HCT116 (cell line): ENCODE results near the gene TMC4. TPM values are rescaled to one million over a fixed set of nuclear protein-coding genes. Genes with fewer than 3 reads are reported as not detected.
A peak's percentile ranks its signal among the peaks of the same experiment; 100 is the strongest.

ENCODE experiments used
- ATAC-seq: fragments of 200-7000 bp; cut with Tn5 transposase; 2 replicates; pipeline ENCODE4 v1.9.1; 2020; ENCODE audit warnings: mild to moderate bottlenecking, moderate library complexity
- BruUV-seq: library from RNA; stranded (reverse); fragments of 400-500 nt; replicated peaks from 2 replicates; lab custom pipeline; 2021; lab: Mats Ljungman, UMichigan
- CTCF ChIA-PET: fragments of 300-600 bp; sonication (Branson Sonifier 250); formaldehyde crosslinking; loops from one replicate; lab custom pipeline; 2021; ENCODE audit warnings: antibody characterized with exemption; lab: Charles Lee
- POLR2A ChIA-PET: fragments of 300-600, 350-600 bp; sonication (Branson Sonifier 250); formaldehyde crosslinking; loops from one replicate; lab custom pipeline; 2021; ENCODE audit warnings: antibody characterized with exemption; lab: Charles Lee
- RAD21 ChIA-PET, 2 experiments: fragments of 300-600 bp; sonication (Branson Sonifier 250); formaldehyde crosslinking; loops; one replicate each; lab custom pipeline; 2023; ENCODE audit warnings: low total read pairs in 2 of 2; ENCODE audit not compliant: uncharacterized antibody in 2 of 2, unreplicated experiment in 2 of 2, low non-redundant PET in 1 of 2; lab: Charles Lee
- DNase-seq: peaks from one replicate; pipeline ENCODE4 v3.0.0-alpha.2; 2010; ENCODE audit warnings: low read depth, low spot score
- H2AFZ ChIP-seq: fragments of 200-600 bp; shearing (Covaris generic), sonication (generic); 2 replicates; pipeline ENCODE4 v1.6.1; 2017; ENCODE audit warnings: low read depth, mixed run types, mixed read lengths, antibody characterized with exemption, low read length; ENCODE audit not compliant: poor library complexity, severe bottlenecking
- H3K27ac ChIP-seq: 2 replicates; pipeline ENCODE4 v1.5.1; 2012; ENCODE audit warnings: low read depth, low read length
- H3K27me3 ChIP-seq: fragments of 200-600 bp; sonication (generic); 2 replicates; pipeline ENCODE4 v1.6.1; 2016; ENCODE audit warnings: mixed run types, low read length, mixed read lengths; ENCODE audit not compliant: insufficient read depth
- H3K36me3 ChIP-seq, 2 experiments: fragments of 200-500 bp in 1 of 2; fragments of 200-600 bp in 1 of 2; sonication (Bioruptor generic) in 1 of 2; sonication (generic) in 1 of 2; 2 replicates each; pipeline versions ENCODE4 v1.5.1 to v1.6.1; 2014 to 2016; ENCODE audit warnings: low read length in 2 of 2, inconsistent platforms in 1 of 2, mixed read lengths in 1 of 2, mixed run types in 1 of 2; ENCODE audit not compliant: insufficient read depth in 2 of 2, control insufficient read depth in 1 of 2
- H3K4me1 ChIP-seq, 2 experiments: fragments of 200-600 bp in 1 of 2; sonication (generic) in 1 of 2; 2 replicates each; pipeline versions ENCODE4 v1.5.1 to v1.6.1; 2012 to 2017; ENCODE audit warnings: low read length in 2 of 2, inconsistent platforms in 1 of 2, mild to moderate bottlenecking in 1 of 2, mixed read lengths in 1 of 2, mixed run types in 1 of 2, moderate library complexity in 1 of 2; ENCODE audit not compliant: insufficient read depth in 2 of 2, control insufficient read depth in 1 of 2
- H3K4me2 ChIP-seq: fragments of 200-600 bp; sonication (generic); 2 replicates; pipeline ENCODE4 v1.6.1; 2017; ENCODE audit warnings: mixed run types, low read length, mixed read lengths
- H3K4me3 ChIP-seq, 2 experiments: fragments of 200-600 bp in 1 of 2; sonication (generic) in 1 of 2; replicated peaks in 1 of 2; 2 replicates each; pipeline ENCODE4 v1.5.1; 2011 to 2016; ENCODE audit warnings: low read length in 2 of 2, control low read depth in 1 of 2, low read depth in 1 of 2, mild to moderate bottlenecking in 1 of 2, mixed read lengths in 1 of 2, mixed run types in 1 of 2
- H3K79me2 ChIP-seq: fragments of 200-600 bp; sonication (generic); 2 replicates; pipeline ENCODE4 v1.6.1; 2017; ENCODE audit warnings: mild to moderate bottlenecking, mixed run types, low read length, moderate library complexity, mixed read lengths; ENCODE audit not compliant: insufficient read depth
- H3K9ac ChIP-seq: fragments of 200-600 bp; sonication (generic); 2 replicates; pipeline ENCODE4 v1.6.1; 2016; ENCODE audit warnings: low read length, mixed read lengths
- H3K9me2 ChIP-seq: fragments of 200-600 bp; sonication (generic), shearing (Covaris generic); 2 replicates; pipeline ENCODE4 v1.6.1; 2017; ENCODE audit warnings: mixed run types, mild to moderate bottlenecking, moderate library complexity; ENCODE audit not compliant: insufficient read depth
- H3K9me3 ChIP-seq, 2 experiments: fragments of 200-500 bp in 1 of 2; fragments of 200-600 bp in 1 of 2; sonication (Bioruptor generic) in 1 of 2; sonication (generic) in 1 of 2; 2 replicates each; pipeline ENCODE4 v1.6.1; 2014 to 2017; ENCODE audit warnings: low read length in 2 of 2, mixed read lengths in 2 of 2, inconsistent platforms in 1 of 2, low read depth in 1 of 2, mild to moderate bottlenecking in 1 of 2, mixed run types in 1 of 2, moderate library complexity in 1 of 2; ENCODE audit not compliant: control insufficient read depth in 1 of 2, insufficient read depth in 1 of 2
- H4K20me1 ChIP-seq: fragments of 200-600 bp; sonication (generic), shearing (Covaris generic); 2 replicates; pipeline ENCODE4 v1.6.1; 2017; ENCODE audit warnings: mixed run types, mild to moderate bottlenecking, moderate library complexity; ENCODE audit not compliant: insufficient read depth
- CBX3 ChIP-seq: IDR thresholded peaks from 2 replicates; pipeline ENCODE4 v1.6.1; 2012; ENCODE audit warnings: low read depth
- EGR1 ChIP-seq: IDR thresholded peaks from 2 replicates; pipeline ENCODE4 v1.6.1; 2012; ENCODE audit warnings: low read depth
- EZH2phosphoT487 ChIP-seq: fragments of 200-600 bp; IDR thresholded peaks from 2 replicates; pipeline ENCODE4 v1.6.1; 2018; ENCODE audit warnings: antibody characterized with exemption, borderline replicate concordance
- POLR2A ChIP-seq: IDR thresholded peaks from 2 replicates; pipeline ENCODE4 v1.7.0; 2011; ENCODE audit warnings: borderline replicate concordance; ENCODE audit not compliant: insufficient read depth, insufficient read length; ENCODE audit errors: extremely low read depth
- RAD21 ChIP-seq: IDR thresholded peaks from 2 replicates; pipeline ENCODE4 v1.6.1; 2012; ENCODE audit warnings: low read depth, mild to moderate bottlenecking
- SIN3A ChIP-seq: IDR thresholded peaks from 2 replicates; pipeline ENCODE4 v1.6.1; 2012; ENCODE audit warnings: low read depth
- ZNF274 ChIP-seq: fragments of 200-500 bp; sonication (Bioruptor generic); IDR thresholded peaks from 2 replicates; pipeline ENCODE4 v1.6.1; 2014; ENCODE audit warnings: mild to moderate bottlenecking, low read depth, low read length, inconsistent platforms
- intact Hi-C: fragments of 100-400 bp; cut with micrococcal nuclease; formaldehyde crosslinking; loops from 2 replicates; pipeline ENCODE4 v1.10.0; 2022
- total RNA-seq: library from RNA; stranded (reverse); gene quantifications from one replicate; pipeline ENCODE4 v1.2.1, GENCODE V29; 2021; ENCODE audit not compliant: unreplicated experiment
- TF ChIP-seq, protein P1 (sequence below): IDR thresholded peaks from 2 replicates; pipeline ENCODE4 v1.6.1; 2012; ENCODE audit warnings: low read depth
- TF ChIP-seq, protein P2 (sequence below), 3 experiments: fragments of 200-600 bp in 1 of 3; sonication (generic) in 1 of 3; IDR thresholded peaks in 2 of 3; conservative IDR thresholded peaks in 1 of 3; 2 replicates each; pipeline ENCODE4 v1.5.1; 2012 to 2017; ENCODE audit warnings: low read depth in 2 of 3, low read length in 2 of 3, antibody characterized with exemption in 1 of 3, borderline replicate concordance in 1 of 3, control low read depth in 1 of 3, mild to moderate bottlenecking in 1 of 3, mixed read lengths in 1 of 3, mixed run types in 1 of 3, moderate library complexity in 1 of 3; ENCODE audit not compliant: insufficient read depth in 1 of 3
- TF ChIP-seq, protein P3 (sequence below): IDR thresholded peaks from 2 replicates; pipeline ENCODE4 v1.6.1; 2012

The TMC4 gene
- total RNA-seq, 1 experiment from 2014 or later, result 60.3 TPM

DNA sequence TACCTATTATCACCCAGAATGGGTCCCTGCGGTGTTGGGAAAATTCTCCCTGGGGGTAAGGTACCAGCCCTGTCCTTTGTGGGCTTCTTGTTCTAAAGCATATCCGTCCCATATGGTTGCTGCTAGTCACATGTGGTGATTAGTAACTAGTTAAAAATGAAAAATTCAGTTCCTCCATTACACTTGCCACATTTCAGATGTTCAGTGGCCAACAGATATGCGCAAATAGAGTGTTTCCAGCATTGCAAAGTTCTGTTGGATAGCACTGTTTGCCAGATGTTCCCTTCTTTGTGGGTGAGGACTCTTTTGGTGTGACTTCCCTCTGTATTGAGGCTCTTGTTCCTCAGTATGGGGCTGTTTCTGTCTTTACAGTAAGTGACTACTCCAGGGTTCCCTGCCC lies 31.6 kb downstream of the TMC4 start (continued):
- TF ChIP-seq, protein P1, sequence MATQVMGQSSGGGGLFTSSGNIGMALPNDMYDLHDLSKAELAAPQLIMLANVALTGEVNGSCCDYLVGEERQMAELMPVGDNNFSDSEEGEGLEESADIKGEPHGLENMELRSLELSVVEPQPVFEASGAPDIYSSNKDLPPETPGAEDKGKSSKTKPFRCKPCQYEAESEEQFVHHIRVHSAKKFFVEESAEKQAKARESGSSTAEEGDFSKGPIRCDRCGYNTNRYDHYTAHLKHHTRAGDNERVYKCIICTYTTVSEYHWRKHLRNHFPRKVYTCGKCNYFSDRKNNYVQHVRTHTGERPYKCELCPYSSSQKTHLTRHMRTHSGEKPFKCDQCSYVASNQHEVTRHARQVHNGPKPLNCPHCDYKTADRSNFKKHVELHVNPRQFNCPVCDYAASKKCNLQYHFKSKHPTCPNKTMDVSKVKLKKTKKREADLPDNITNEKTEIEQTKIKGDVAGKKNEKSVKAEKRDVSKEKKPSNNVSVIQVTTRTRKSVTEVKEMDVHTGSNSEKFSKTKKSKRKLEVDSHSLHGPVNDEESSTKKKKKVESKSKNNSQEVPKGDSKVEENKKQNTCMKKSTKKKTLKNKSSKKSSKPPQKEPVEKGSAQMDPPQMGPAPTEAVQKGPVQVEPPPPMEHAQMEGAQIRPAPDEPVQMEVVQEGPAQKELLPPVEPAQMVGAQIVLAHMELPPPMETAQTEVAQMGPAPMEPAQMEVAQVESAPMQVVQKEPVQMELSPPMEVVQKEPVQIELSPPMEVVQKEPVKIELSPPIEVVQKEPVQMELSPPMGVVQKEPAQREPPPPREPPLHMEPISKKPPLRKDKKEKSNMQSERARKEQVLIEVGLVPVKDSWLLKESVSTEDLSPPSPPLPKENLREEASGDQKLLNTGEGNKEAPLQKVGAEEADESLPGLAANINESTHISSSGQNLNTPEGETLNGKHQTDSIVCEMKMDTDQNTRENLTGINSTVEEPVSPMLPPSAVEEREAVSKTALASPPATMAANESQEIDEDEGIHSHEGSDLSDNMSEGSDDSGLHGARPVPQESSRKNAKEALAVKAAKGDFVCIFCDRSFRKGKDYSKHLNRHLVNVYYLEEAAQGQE, result no peak
- TF ChIP-seq ZNF274, result no peak

DNA sequence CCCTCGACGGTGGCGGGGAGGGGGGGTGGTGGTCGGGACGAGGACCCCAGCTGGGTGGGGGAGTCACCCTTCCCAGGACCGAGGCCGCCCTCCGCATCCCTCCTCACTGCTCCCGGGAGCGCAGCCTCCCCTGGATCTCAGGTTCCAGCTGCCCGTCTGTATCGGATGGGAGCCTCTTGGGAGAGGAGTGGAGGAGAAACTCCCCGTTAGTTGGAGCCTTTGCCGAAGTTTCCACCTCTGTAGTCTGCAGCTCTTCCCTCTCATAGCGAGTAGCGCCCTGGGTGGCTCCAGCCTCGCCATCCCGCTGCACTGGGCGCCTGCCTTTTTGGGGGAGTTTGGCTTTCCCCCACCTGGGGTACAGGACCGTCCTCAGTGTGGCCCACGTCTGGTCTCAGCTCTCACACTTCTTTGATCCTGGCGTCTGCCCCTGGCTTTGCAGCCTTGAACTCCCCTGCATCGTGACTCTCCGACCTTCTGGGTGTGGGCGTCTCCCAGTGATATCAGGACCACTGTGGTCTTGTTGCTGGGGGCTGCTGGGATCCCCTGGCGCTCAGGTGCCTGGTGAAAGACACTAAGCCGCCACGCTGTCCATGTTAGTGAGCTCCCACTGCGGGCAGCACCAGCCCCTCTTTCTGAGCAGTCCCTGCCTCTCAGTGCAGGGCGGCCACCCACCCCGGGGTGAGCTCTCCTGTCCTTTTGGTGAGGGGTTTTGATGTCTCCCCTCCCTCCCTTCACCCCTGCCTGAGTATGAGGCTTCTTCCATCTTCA lies 34.3 kb downstream of the TMC4 start:
- Histone ChIP-seq H2AFZ (no peak overlapping the region), H3K4me2 (peak overlapping the region; percentile 92), H3K9me2 (no peaks in the 10 kb centered on the region), H3K27ac (peak overlapping the region; percentile 77), H4K20me1 (no peaks in the 10 kb centered on the region), H3K4me3 (peak overlapping the region; percentile 76 to 82), H3K27me3 (no peaks in the 10 kb centered on the region), H3K79me2 (peaks cover 57% of the 10 kb centered on the region), H3K9me3 (no peaks in the 10 kb centered on the region), H3K9ac (peak overlapping the region; percentile 96), H3K4me1 (peaks cover 9 to 27% of the 10 kb centered on the region in 2 experiments), H3K36me3 (peaks cover 26 to 29% of the 10 kb centered on the region in 2 experiments; a peak in 3 of 4 replicates)
- BruUV-seq, result no TSS peak
- ChIA-PET POLR2A (no interaction called here), RAD21 (no interaction called here), CTCF (no interaction called here)
- intact Hi-C loops, result no loop called here
- DNase-seq (no peak), ATAC-seq (no peak)
- TF ChIP-seq POLR2A (no peak), EZH2phosphoT487 (no peak), RAD21 (no peak), SIN3A (no peak), CBX3 (no peak), EGR1 (no peak)
- TF ChIP-seq, protein P2, sequence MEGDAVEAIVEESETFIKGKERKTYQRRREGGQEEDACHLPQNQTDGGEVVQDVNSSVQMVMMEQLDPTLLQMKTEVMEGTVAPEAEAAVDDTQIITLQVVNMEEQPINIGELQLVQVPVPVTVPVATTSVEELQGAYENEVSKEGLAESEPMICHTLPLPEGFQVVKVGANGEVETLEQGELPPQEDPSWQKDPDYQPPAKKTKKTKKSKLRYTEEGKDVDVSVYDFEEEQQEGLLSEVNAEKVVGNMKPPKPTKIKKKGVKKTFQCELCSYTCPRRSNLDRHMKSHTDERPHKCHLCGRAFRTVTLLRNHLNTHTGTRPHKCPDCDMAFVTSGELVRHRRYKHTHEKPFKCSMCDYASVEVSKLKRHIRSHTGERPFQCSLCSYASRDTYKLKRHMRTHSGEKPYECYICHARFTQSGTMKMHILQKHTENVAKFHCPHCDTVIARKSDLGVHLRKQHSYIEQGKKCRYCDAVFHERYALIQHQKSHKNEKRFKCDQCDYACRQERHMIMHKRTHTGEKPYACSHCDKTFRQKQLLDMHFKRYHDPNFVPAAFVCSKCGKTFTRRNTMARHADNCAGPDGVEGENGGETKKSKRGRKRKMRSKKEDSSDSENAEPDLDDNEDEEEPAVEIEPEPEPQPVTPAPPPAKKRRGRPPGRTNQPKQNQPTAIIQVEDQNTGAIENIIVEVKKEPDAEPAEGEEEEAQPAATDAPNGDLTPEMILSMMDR (IDR thresholded peaks at IDR 0.05 in 2 of 3, conservative IDR thresholded peaks at IDR 0.05 in 1 of 3; ENCODE audit: borderline replicate concordance in 1 of 3, insufficient read depth in 1 of 3, low read depth in 2 of 3, low read length in 2 of 3), result no peak
- TF ChIP-seq, protein P3, sequence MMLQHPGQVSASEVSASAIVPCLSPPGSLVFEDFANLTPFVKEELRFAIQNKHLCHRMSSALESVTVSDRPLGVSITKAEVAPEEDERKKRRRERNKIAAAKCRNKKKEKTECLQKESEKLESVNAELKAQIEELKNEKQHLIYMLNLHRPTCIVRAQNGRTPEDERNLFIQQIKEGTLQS, result no peak
